ENCODE data around the gene ITM2B.
"Not testable (repeated sequence)": the region's sequence is repeated elsewhere in the genome, so short reads cannot be mapped to it uniquely, and the experiment has no call there.

The ITM2B gene

GRCh38 chr13:48233046-48233888, at the start of gene ITM2B:
Gene ITM2B, plus strand, starts transcription at chr13:48233206. Its CDS starts 155 bp downstream, at chr13:48233361.
- DNase-seq (ENCODE audit: low read depth), result peak; percentile 77

GRCh38 chr13:48184260-48184659, 48.7 kb upstream of the ITM2B start:
- no peak for DNase-seq (ENCODE audit: low read depth)

GRCh38 chr13:48185018-48185417, 48.0 kb upstream of the ITM2B start:
- no peak for DNase-seq (ENCODE audit: low read depth)

- DNase-seq (ENCODE audit: low read depth), result no peak
These were observed 46.3 kb upstream of the ITM2B start for GRCh38 chr13:48186722-48187121.

- no peak for DNase-seq (ENCODE audit: low read depth)
These were observed 44.9 kb upstream of the ITM2B start for GRCh38 chr13:48188131-48188530.

- DNase-seq (ENCODE audit: low read depth), result no peak
These were observed 44.4 kb upstream of the ITM2B start for GRCh38 chr13:48188601-48189000.

GRCh38 chr13:48189171-48189570, 43.8 kb upstream of the ITM2B start:
- DNase-seq (ENCODE audit: low read depth), result no peak

- no peak for DNase-seq (ENCODE audit: low read depth)
These were observed 40.5 kb upstream of the ITM2B start for GRCh38 chr13:48192411-48192935.

GRCh38 chr13:48194379-48194754, 38.6 kb upstream of the ITM2B start:
- no peak for DNase-seq (ENCODE audit: low read depth)

- DNase-seq (ENCODE audit: low read depth), result no peak
These were observed 33.5 kb upstream of the ITM2B start for GRCh38 chr13:48199404-48199946.

GRCh38 chr13:48201044-48201443, 32.0 kb upstream of the ITM2B start:
- DNase-seq (ENCODE audit: low read depth), result no peak

- not testable (repeated sequence) for DNase-seq (ENCODE audit: low read depth)
These were observed 25.8 kb upstream of the ITM2B start for GRCh38 chr13:48207207-48207606.

- DNase-seq (ENCODE audit: low read depth), result peak; percentile 61
These were observed 22.8 kb upstream of the ITM2B start for GRCh38 chr13:48210178-48210577.

- DNase-seq (ENCODE audit: low read depth), result peak; percentile 8
These were observed 18.4 kb upstream of the ITM2B start for GRCh38 chr13:48214519-48215121.

GRCh38 chr13:48215511-48216203, 17.3 kb upstream of the ITM2B start:
- peak; percentile 6 for DNase-seq (ENCODE audit: low read depth)

GRCh38 chr13:48216204-48216711, 16.7 kb upstream of the ITM2B start:
- DNase-seq (ENCODE audit: low read depth), result no peak

GRCh38 chr13:48220592-48220980, 12.4 kb upstream of the ITM2B start:
- DNase-seq (ENCODE audit: low read depth), result no peak

- DNase-seq (ENCODE audit: low read depth), result peak; percentile 3
These were observed 11.9 kb upstream of the ITM2B start for GRCh38 chr13:48220981-48221685.

GRCh38 chr13:48221686-48222187, 11.3 kb upstream of the ITM2B start:
- DNase-seq (ENCODE audit: low read depth), result no peak

GRCh38 chr13:48222358-48223301, 10.4 kb upstream of the ITM2B start:
- peak; percentile 48 for DNase-seq (ENCODE audit: low read depth)
